ENCODE measurements around the gene FANCB.

FANCB gene

DNA sequence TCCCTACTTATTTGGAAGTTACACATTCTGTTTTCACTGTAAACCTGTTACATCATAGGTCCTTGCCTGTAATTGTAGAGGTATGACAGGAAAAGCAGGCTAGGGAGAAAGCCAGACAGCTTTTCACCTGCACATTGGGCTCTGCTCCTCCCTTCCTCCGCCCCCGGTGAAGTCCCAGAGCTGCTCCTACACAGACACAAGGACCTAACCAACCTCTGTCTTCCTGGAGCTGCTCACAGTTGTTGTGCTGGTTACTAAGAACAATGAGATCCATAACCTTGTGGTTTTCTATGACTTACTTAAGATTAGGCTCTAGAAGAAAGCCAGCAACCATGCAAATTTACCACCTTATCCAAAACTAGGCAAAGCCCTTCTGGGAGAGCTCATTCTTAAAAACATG is 40.4 kb upstream of the FANCB start:
- no peaks in the 10 kb centered on the region for H3K36me3 ChIP-seq (replicated peaks; ENCODE audit: insufficient read depth, low read length)
- TF ChIP-seq, protein P1, sequence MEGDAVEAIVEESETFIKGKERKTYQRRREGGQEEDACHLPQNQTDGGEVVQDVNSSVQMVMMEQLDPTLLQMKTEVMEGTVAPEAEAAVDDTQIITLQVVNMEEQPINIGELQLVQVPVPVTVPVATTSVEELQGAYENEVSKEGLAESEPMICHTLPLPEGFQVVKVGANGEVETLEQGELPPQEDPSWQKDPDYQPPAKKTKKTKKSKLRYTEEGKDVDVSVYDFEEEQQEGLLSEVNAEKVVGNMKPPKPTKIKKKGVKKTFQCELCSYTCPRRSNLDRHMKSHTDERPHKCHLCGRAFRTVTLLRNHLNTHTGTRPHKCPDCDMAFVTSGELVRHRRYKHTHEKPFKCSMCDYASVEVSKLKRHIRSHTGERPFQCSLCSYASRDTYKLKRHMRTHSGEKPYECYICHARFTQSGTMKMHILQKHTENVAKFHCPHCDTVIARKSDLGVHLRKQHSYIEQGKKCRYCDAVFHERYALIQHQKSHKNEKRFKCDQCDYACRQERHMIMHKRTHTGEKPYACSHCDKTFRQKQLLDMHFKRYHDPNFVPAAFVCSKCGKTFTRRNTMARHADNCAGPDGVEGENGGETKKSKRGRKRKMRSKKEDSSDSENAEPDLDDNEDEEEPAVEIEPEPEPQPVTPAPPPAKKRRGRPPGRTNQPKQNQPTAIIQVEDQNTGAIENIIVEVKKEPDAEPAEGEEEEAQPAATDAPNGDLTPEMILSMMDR (IDR thresholded peaks at IDR 0.05; ENCODE audit: low read length) = no peak
- TF ChIP-seq EZH2phosphoT487 (IDR thresholded peaks at IDR 0.05; ENCODE audit: low read length) = no peak
- TF ChIP-seq EZH2 (optimal IDR thresholded peaks at IDR 0.05; ENCODE audit: low read depth, low read length) = no peak

DNA sequence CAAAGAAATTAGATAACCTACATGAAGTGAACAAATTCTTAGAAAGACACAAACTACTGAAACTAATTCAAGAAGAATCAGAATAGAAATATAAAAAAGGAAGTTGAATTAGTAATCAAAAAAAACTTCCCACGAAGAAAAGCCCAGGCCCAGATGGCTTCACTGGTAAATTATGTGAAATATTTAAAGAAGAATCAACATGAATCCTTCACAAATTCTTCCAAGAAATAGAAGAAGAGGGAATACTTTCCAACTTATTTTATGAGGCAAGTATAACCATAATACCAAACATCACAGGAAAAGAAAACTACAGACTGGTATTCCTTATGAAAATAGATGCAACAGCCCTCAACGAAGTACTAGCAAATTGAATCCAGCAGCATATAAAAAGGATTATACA is 31.0 kb upstream of the FANCB start:
- Histone ChIP-seq H3K9me3 (replicated peaks; ENCODE audit: insufficient read depth, low read length) (no peaks in the 10 kb centered on the region), H3K4me3 (ENCODE audit: low read length) (no peak overlapping the region), H3K9ac (ENCODE audit: low read length) (no peak overlapping the region), H3K79me2 (ENCODE audit: low read length) (no peaks in the 10 kb centered on the region), H3K9me2 (replicated peaks; ENCODE audit: insufficient read depth, low read length) (no peaks in the 10 kb centered on the region), H3K36me3 (replicated peaks; ENCODE audit: insufficient read depth, low read length) (no peaks in the 10 kb centered on the region), H4K20me1 (ENCODE audit: insufficient read depth, low read length) (no peaks in the 10 kb centered on the region), H2AFZ (ENCODE audit: low read length) (no peak overlapping the region), H3F3A (ENCODE audit: insufficient read depth, low read length) (no peaks in the 10 kb centered on the region), H3K4me1 (ENCODE audit: low read length) (0 out of 2 replicates have a peak, but pooled peaks cover 4% of the 10 kb centered on the region), H3K27me3 (replicated peaks; ENCODE audit: insufficient read depth, low read length) (no peaks in the 10 kb centered on the region), H3K4me2 (ENCODE audit: low read depth, low read length) (no peak overlapping the region), H3K27ac (ENCODE audit: low read length) (no peak overlapping the region)
- TF ChIP-seq EZH2 (optimal IDR thresholded peaks at IDR 0.05; ENCODE audit: low read depth, low read length) = no peak
- TF ChIP-seq, protein P1 (IDR thresholded peaks at IDR 0.05; ENCODE audit: low read length) = no peak
- TF ChIP-seq EZH2phosphoT487 (IDR thresholded peaks at IDR 0.05; ENCODE audit: low read length) = no peak
- DNase-seq = no peak

More for the DNA sequence above, 40.4 kb upstream of the FANCB start:
- Histone ChIP-seq H3K27ac (ENCODE audit: low read length) (no peak overlapping the region), H3K9ac (ENCODE audit: low read length) (no peak overlapping the region), H3K9me2 (replicated peaks; ENCODE audit: insufficient read depth, low read length) (no peaks in the 10 kb centered on the region), H4K20me1 (ENCODE audit: insufficient read depth, low read length) (no peaks in the 10 kb centered on the region), H3K79me2 (ENCODE audit: low read length) (no peaks in the 10 kb centered on the region), H3K27me3 (replicated peaks; ENCODE audit: insufficient read depth, low read length) (no peaks in the 10 kb centered on the region), H3K4me2 (ENCODE audit: low read depth, low read length) (no peak overlapping the region), H3F3A (ENCODE audit: insufficient read depth, low read length) (no peaks in the 10 kb centered on the region), H3K4me3 (ENCODE audit: low read length) (no peak overlapping the region), H3K9me3 (replicated peaks; ENCODE audit: insufficient read depth, low read length) (no peaks in the 10 kb centered on the region), H3K4me1 (ENCODE audit: low read length) (no peaks in the 10 kb centered on the region), H2AFZ (ENCODE audit: low read length) (no peak overlapping the region)
- no peak for DNase-seq

DNA sequence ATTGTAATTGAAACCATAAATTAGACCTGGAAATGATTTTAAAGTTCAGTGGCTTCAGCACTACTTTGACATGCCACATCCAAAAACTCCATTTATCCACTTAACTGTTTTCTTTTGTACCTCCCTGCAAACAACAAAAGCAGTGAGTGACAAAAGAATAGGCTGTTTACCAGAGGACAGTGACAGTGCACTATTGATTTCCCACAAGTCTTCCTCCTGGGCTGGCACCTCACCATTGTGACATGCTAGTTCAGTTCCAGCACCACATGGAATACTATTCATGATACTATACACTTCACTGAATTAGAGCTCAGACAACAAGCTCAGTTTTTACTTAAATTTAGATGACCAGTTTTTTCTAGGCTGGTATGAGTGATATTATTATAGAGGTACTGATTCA is 29.7 kb upstream of the FANCB start:
- H3F3A ChIP-seq (ENCODE audit: insufficient read depth, low read length) = no peaks in the 10 kb centered on the region
- no peaks in the 10 kb centered on the region for H3K36me3 ChIP-seq (replicated peaks; ENCODE audit: insufficient read depth, low read length)
- no peaks in the 10 kb centered on the region for H3K9me2 ChIP-seq (replicated peaks; ENCODE audit: insufficient read depth, low read length)
- no peak for DNase-seq
- peaks cover 5% of the 10 kb centered on the region; the same call in 1 of the 2 replicates for H3K4me1 ChIP-seq (ENCODE audit: low read length)
- no peak overlapping the region for H3K27ac ChIP-seq (ENCODE audit: low read length)
- H2AFZ ChIP-seq (ENCODE audit: low read length) = no peak overlapping the region
- no peaks in the 10 kb centered on the region for H3K27me3 ChIP-seq (replicated peaks; ENCODE audit: insufficient read depth, low read length)
- TF ChIP-seq EZH2 (optimal IDR thresholded peaks at IDR 0.05; ENCODE audit: low read depth, low read length) (no peak), EZH2phosphoT487 (IDR thresholded peaks at IDR 0.05; ENCODE audit: low read length) (no peak)
- TF ChIP-seq, protein P1 (IDR thresholded peaks at IDR 0.05; ENCODE audit: low read length) = no peak
- no peaks in the 10 kb centered on the region for H3K79me2 ChIP-seq (ENCODE audit: low read length)
- no peak overlapping the region for H3K9ac ChIP-seq (ENCODE audit: low read length)
- no peak overlapping the region for H3K4me3 ChIP-seq (ENCODE audit: low read length)
- H3K4me2 ChIP-seq (ENCODE audit: low read depth, low read length) = no peak overlapping the region
- H4K20me1 ChIP-seq (ENCODE audit: insufficient read depth, low read length) = no peaks in the 10 kb centered on the region
- H3K9me3 ChIP-seq (replicated peaks; ENCODE audit: insufficient read depth, low read length) = no peaks in the 10 kb centered on the region

Data from MM.1S (cell line).